Left lung (tissue), 10 donors: ENCODE data around the gene PLD1. TPM values are rescaled to one million over a fixed set of nuclear protein-coding genes. Genes with fewer than 3 reads are reported as not detected.

ENCODE experiments used
- ATAC-seq: fragments of 200-7000 bp; cut with Tn5 transposase; one replicate; pipeline ENCODE4 v1.9.1; 2020; ENCODE audit warnings: moderate library complexity
- DNase-seq, 4 donors: peaks; one replicate each; pipeline ENCODE4 v3.0.0-alpha.2; 2013 to 2020
- H3K27ac ChIP-seq, 2 donors: fragments of 200-600 bp; sonication (generic) in 1 of 2; one replicate each; pipeline versions ENCODE4 v1.5.0 to v1.8.0; 2020 to 2021
- H3K27me3 ChIP-seq, 2 donors: fragments of 200-600 bp; sonication (generic) in 1 of 2; one replicate each; pipeline versions ENCODE4 v1.5.0 to v1.8.0; 2020 to 2021
- H3K36me3 ChIP-seq, 2 donors: fragments of 200-600 bp; sonication (generic) in 1 of 2; one replicate each; pipeline versions ENCODE4 v1.5.0 to v1.8.0; 2020 to 2021
- H3K4me1 ChIP-seq, 2 donors: fragments of 200-600 bp; one replicate each; pipeline ENCODE4 v1.8.0; 2021
- H3K4me3 ChIP-seq, 2 donors: fragments of 200-600 bp; sonication (generic) in 1 of 2; one replicate each; pipeline versions ENCODE4 v1.5.0 to v1.8.0; 2020 to 2021; ENCODE audit warnings: mild to moderate bottlenecking in 1 of 2
- H3K9me3 ChIP-seq, 2 donors: fragments of 200-600 bp; sonication (generic) in 1 of 2; one replicate each; pipeline versions ENCODE4 v1.5.0 to v1.8.0; 2020 to 2021
- CTCF ChIP-seq, 2 donors: fragments of 200-600 bp; sonication (generic) in 1 of 2; IDR thresholded peaks; one replicate each; pipeline versions ENCODE4 v1.5.0 to v1.8.0; 2021; ENCODE audit warnings: antibody characterized with exemption in 2 of 2
- intact Hi-C, 2 donors: fragments of 100-400 bp; cut with DNase I; formaldehyde crosslinking; loops; one replicate each; pipeline versions ENCODE4 v1.11.2 to v1.14.2; 2022
- polyA plus RNA-seq, 6 donors: library from polyadenylated mRNA; unstranded; fragments of 120-200 nt; gene quantifications; one replicate each; pipeline ENCODE4 v1.2.1, GENCODE V29; 2013; ENCODE audit not compliant: insufficient read length in 6 of 6
- total RNA-seq, 2 donors: library from RNA; stranded (reverse); fragmentation: NEBNext Ultra II Directional; extraction: Animal tissue kit (Norgen Biotek cat#: 25700); gene quantifications; one replicate each; pipeline ENCODE4 v1.2.1, GENCODE V29; 2021
- donor health status: DM: no; HTN: yes; CAD: no.
- donor health status: DM: no; HTN: no; CAD: no.

Gene PLD1
- total and polyA plus RNA-seq, 8 donors: 2.9 to 18.7 (median 5.8) TPM

GRCh38 chr3:171828902-171829770, 18.9 kb upstream of the PLD1 start:
- H3K4me1 ChIP-seq: peaks cover 10 to 61% of the 10 kb centered on the region in 2 donors
- TF ChIP-seq CTCF (IDR thresholded peaks at IDR 0.05): no peak
- no peaks in the 10 kb centered on the region for H3K9me3 ChIP-seq
- H3K27ac ChIP-seq: peak overlapping the region; percentile 15 to 71
- intact Hi-C loops: no loop called here
- H3K27me3 ChIP-seq: no peaks in the 10 kb centered on the region
- ATAC-seq (no peak), DNase-seq (no peak)
- no peaks in the 10 kb centered on the region for H3K36me3 ChIP-seq
- no peak overlapping the region for H3K4me3 ChIP-seq

GRCh38 chr3:171827836-171828458, 17.7 kb upstream of the PLD1 start:
- intact Hi-C loops: no loop called here
- Histone ChIP-seq H3K4me1 (peaks cover 5 to 53% of the 10 kb centered on the region in 2 donors), H3K36me3 (no peaks in the 10 kb centered on the region), H3K4me3 (no peak overlapping the region), H3K27ac (peak overlapping the region in 1 of 2 donors; percentile 71), H3K9me3 (no peaks in the 10 kb centered on the region), H3K27me3 (no peaks in the 10 kb centered on the region)
- no peak for TF ChIP-seq CTCF (IDR thresholded peaks at IDR 0.05)
- DNase-seq (no peak), ATAC-seq (no peak)

- Histone ChIP-seq H3K4me1 (peaks cover 5 to 53% of the 10 kb centered on the region in 2 donors), H3K9me3 (no peaks in the 10 kb centered on the region), H3K36me3 (no peaks in the 10 kb centered on the region), H3K27ac (no peak overlapping the region), H3K27me3 (no peaks in the 10 kb centered on the region), H3K4me3 (no peak overlapping the region)
- TF ChIP-seq CTCF (IDR thresholded peaks at IDR 0.05): no peak
- intact Hi-C loops: no loop called here
- DNase-seq (no peak), ATAC-seq (no peak)
Measured at GRCh38 chr3:171827385-171827784, 17.1 kb upstream of the PLD1 start.

GRCh38 chr3:171825222-171825828, 15.0 kb upstream of the PLD1 start:
- ATAC-seq: peak; percentile 50
- intact Hi-C loops: no loop called here

More at GRCh38 chr3:171825222-171825828, 15.0 kb upstream of the PLD1 start:
- H3K27ac ChIP-seq: peak overlapping the region in 1 of 2 donors; percentile 21
- H3K4me3 ChIP-seq: no peak overlapping the region
- H3K36me3 ChIP-seq: no peaks in the 10 kb centered on the region
- DNase-seq: peak in 2 of 4 donors; percentile 53 to 72
- H3K27me3 ChIP-seq: no peaks in the 10 kb centered on the region
- no peaks in the 10 kb centered on the region for H3K9me3 ChIP-seq
- TF ChIP-seq CTCF (IDR thresholded peaks at IDR 0.05): no peak
- peaks cover 5 to 50% of the 10 kb centered on the region in 2 donors for H3K4me1 ChIP-seq
